22Rv1 (cell line): ENCODE data around the gene GJB3.

Experiments
- ZFX ChIP-seq: fragments of 450-650 bp; IDR thresholded peaks from 2 replicates; pipeline ENCODE4 v1.6.1; 2017; ENCODE audit warnings: antibody characterized with exemption, borderline replicate concordance
- TF ChIP-seq, protein P1 (sequence below): fragments of 450-650 bp; IDR thresholded peaks from 2 replicates; pipeline ENCODE4 v1.5.1; 2017; ENCODE audit warnings: mild to moderate bottlenecking

DNA sequence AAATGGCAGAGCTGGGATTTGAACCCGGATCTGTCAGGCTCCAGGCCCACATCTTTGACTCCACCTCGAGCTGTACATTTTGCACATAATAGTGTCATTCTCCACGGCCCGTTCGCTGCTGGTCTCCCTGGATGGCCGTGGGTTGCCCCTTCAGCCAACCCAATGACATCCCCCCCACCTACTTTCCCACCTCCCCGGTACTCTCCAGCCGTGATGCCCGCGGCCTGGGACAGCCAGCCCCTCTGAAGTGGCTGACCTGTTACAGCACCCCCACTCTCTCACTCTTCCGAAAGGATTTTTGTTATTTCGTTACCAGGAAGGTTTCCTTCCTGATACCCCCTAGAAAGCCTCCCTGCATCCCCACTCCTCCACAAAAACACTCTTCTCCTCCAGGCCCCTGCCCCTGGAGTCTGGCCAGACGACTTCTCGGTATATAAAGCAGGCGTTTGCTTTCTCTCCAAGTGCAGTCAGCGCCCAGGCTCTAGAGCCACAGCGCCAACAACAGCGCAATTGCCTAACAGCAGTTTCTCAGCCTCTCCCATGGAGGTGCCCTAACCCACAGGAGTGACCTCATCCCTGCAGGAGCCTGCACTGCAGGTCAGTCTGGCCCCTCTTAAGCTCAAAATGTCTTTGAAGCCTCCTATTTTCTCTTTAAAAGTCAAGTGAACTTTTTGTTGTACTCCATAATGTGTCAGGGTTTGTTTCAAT lies 40.7 kb upstream of the GJB3 start:
- TF ChIP-seq, protein P1, sequence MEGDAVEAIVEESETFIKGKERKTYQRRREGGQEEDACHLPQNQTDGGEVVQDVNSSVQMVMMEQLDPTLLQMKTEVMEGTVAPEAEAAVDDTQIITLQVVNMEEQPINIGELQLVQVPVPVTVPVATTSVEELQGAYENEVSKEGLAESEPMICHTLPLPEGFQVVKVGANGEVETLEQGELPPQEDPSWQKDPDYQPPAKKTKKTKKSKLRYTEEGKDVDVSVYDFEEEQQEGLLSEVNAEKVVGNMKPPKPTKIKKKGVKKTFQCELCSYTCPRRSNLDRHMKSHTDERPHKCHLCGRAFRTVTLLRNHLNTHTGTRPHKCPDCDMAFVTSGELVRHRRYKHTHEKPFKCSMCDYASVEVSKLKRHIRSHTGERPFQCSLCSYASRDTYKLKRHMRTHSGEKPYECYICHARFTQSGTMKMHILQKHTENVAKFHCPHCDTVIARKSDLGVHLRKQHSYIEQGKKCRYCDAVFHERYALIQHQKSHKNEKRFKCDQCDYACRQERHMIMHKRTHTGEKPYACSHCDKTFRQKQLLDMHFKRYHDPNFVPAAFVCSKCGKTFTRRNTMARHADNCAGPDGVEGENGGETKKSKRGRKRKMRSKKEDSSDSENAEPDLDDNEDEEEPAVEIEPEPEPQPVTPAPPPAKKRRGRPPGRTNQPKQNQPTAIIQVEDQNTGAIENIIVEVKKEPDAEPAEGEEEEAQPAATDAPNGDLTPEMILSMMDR, result no peak
- TF ChIP-seq ZFX, result no peak
